DOHH2 (cell line): ENCODE data around the gene VAV2.

Experiments
- H3F3A ChIP-seq: fragments of 200-600 bp; sonication (generic), shearing (Covaris generic); 2 replicates; pipeline ENCODE4 v1.6.0; 2016; ENCODE audit warnings: antibody characterized with exemption, mild to moderate bottlenecking; ENCODE audit not compliant: control insufficient read depth, insufficient read depth
- H3K27ac ChIP-seq: fragments of 200-600 bp; sonication (generic); 2 replicates; pipeline ENCODE4 v1.5.1; 2014; ENCODE audit warnings: low read depth, mild to moderate bottlenecking, low read length, moderate library complexity
- H3K27me3 ChIP-seq: fragments of 200-600 bp; sonication (generic); 2 replicates; pipeline ENCODE4 v1.6.1; 2014; ENCODE audit warnings: mild to moderate bottlenecking, low read length, mixed read lengths; ENCODE audit not compliant: control insufficient read depth
- H3K36me3 ChIP-seq: fragments of 200-600 bp; sonication (generic); 2 replicates; pipeline ENCODE4 v1.6.1; 2014; ENCODE audit warnings: mild to moderate bottlenecking, low read length, moderate library complexity, mixed read lengths; ENCODE audit not compliant: control insufficient read depth
- H3K4me1 ChIP-seq: fragments of 200-600 bp; sonication (generic); 2 replicates; pipeline ENCODE4 v1.6.1; 2014; ENCODE audit warnings: mild to moderate bottlenecking, low read length, mixed read lengths; ENCODE audit not compliant: control insufficient read depth
- H3K4me2 ChIP-seq: fragments of 200-600 bp; sonication (generic); 2 replicates; pipeline ENCODE4 v1.6.0; 2014; ENCODE audit warnings: mild to moderate bottlenecking, low read length, moderate library complexity
- H3K4me3 ChIP-seq: fragments of 200-600 bp; sonication (generic); 2 replicates; pipeline ENCODE4 v1.5.1; 2014; ENCODE audit warnings: mild to moderate bottlenecking, low read length, mixed read lengths
- H3K79me2 ChIP-seq: fragments of 200-600 bp; sonication (generic); 2 replicates; pipeline ENCODE4 v1.6.1; 2014; ENCODE audit warnings: mild to moderate bottlenecking, low read length, mixed read lengths; ENCODE audit not compliant: control insufficient read depth
- H3K9me2 ChIP-seq: fragments of 200-600 bp; sonication (generic); replicated peaks from 2 replicates; pipeline ENCODE4 v1.6.1; 2014; ENCODE audit warnings: mild to moderate bottlenecking, low read length, mixed read lengths; ENCODE audit not compliant: control insufficient read depth
- H3K9me3 ChIP-seq: fragments of 200-600 bp; sonication (generic); 2 replicates; pipeline ENCODE4 v1.6.1; 2014; ENCODE audit warnings: antibody characterized with exemption, low read length, mixed read lengths; ENCODE audit not compliant: control insufficient read depth, insufficient read depth
- H4K20me1 ChIP-seq: fragments of 200-600 bp; sonication (generic); 2 replicates; pipeline ENCODE4 v1.6.0; 2014; ENCODE audit warnings: low read depth, mild to moderate bottlenecking, antibody characterized with exemption, low read length, moderate library complexity; ENCODE audit not compliant: control insufficient read depth, insufficient read depth
- EZH2phosphoT487 ChIP-seq: fragments of 200-600 bp; sonication (generic); IDR thresholded peaks from 2 replicates; pipeline ENCODE4 v1.6.1; 2017; ENCODE audit warnings: borderline replicate concordance, mild to moderate bottlenecking, antibody characterized with exemption, low read length, moderate library complexity, mixed read lengths
- TF ChIP-seq, protein P1 (sequence below): fragments of 200-600 bp; sonication (generic); IDR thresholded peaks from one replicate; pipeline ENCODE4 v1.5.1; 2014; ENCODE audit warnings: antibody characterized with exemption, mild to moderate bottlenecking, low read depth, low read length; ENCODE audit not compliant: poor library complexity, severe bottlenecking

Gene VAV2

DNA sequence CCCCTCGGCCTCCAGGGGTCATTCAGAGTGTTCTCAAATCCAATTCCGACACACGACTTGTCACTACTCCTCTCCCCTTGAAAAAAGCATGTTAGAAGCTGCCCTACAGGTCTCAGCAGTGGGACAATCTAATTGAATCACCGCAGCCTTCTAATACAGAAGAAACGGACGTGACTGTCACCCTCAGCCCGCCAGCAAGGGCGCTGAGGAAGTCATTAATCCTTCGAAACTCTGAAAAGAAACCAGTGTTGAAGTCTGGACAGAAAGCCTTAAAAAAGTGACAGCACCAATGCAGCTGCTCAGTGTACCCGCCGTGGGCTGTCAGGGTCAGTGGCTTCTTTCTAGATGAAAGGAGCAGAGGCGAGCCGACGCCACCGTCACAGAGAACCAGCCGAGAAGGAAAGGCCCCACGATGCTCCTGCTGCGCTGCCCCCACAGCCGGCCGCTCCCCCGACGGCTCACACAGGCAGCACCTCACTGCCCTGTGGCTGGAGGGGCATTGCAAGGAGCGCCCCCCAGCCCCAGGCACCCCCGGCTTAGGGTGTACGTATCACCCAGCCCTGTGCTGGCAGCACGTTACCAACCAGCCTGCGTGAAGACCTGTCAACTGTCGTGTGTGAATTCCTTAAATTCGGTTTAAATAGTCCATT is 38.8 kb upstream of the VAV2 start:
- H3K36me3 ChIP-seq = peaks cover 84% of the 10 kb centered on the region

DNA sequence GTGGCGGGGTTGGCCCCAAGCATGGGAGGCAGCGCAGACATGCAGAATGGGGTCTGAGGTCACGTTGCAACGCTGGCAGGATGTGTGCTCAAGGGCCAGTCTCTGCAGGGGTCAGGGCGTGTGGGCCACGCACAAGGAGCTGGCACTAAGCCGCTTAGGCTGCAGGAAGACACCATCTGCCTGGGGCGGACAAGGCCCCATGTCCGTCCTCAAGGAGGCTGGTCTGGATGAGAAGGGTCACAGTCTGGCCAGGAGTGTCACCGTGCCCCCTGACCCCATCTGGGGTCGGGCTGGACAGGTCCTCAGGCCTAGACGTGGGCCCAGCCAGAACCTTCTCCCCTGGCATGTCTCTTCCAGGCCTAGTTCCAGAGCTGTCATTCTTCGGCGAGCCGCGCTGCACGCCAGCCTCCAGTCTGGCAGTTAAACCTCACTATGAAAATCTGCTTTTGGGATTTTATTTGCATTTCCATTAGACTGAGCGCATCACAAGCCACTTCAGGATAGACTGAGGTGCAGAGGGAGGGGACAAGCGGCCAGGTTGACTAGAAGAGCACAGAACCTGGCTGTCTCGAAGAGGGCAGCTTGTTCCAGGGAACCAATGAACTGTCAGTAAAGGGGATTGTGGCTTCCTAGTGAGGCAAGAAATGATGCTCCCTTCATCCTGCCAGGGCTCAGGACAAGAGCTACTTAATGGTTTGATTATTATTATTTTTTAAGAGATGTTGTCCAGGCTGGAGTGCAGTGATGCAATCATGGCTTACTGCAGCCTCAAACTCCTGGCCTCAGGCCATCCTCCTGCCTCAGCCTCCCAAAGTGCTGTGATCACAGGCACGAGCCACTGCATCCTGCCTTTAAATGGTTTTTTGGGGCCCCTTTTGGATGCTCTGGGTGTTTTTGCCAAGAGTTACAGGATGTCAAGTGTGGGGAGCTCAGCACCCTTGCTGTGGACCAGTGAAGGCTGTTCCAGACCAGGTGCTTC is 37.4 kb upstream of the VAV2 start:
- Histone ChIP-seq H3K4me2 (no peak overlapping the region), H3K79me2 (peaks cover 11% of the 10 kb centered on the region), H3K27ac (no peak overlapping the region), H3F3A (peaks cover 7% of the 10 kb centered on the region; the same call in 1 of the 2 replicates), H3K9me2 (no peaks in the 10 kb centered on the region), H3K9me3 (no peaks in the 10 kb centered on the region), H4K20me1 (0 out of 2 replicates have a peak, but pooled peaks cover 5% of the 10 kb centered on the region), H3K36me3 (peaks cover 70% of the 10 kb centered on the region), H3K4me3 (no peak overlapping the region), H3K27me3 (no peaks in the 10 kb centered on the region), H3K4me1 (peaks cover 21% of the 10 kb centered on the region)
- TF ChIP-seq EZH2phosphoT487 = no peak
- TF ChIP-seq, protein P1, sequence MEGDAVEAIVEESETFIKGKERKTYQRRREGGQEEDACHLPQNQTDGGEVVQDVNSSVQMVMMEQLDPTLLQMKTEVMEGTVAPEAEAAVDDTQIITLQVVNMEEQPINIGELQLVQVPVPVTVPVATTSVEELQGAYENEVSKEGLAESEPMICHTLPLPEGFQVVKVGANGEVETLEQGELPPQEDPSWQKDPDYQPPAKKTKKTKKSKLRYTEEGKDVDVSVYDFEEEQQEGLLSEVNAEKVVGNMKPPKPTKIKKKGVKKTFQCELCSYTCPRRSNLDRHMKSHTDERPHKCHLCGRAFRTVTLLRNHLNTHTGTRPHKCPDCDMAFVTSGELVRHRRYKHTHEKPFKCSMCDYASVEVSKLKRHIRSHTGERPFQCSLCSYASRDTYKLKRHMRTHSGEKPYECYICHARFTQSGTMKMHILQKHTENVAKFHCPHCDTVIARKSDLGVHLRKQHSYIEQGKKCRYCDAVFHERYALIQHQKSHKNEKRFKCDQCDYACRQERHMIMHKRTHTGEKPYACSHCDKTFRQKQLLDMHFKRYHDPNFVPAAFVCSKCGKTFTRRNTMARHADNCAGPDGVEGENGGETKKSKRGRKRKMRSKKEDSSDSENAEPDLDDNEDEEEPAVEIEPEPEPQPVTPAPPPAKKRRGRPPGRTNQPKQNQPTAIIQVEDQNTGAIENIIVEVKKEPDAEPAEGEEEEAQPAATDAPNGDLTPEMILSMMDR = no peak

More for the DNA sequence above, 38.8 kb upstream of the VAV2 start:
- peaks cover 16% of the 10 kb centered on the region for H3K4me1 ChIP-seq
- H3K4me2 ChIP-seq = no peak overlapping the region
- TF ChIP-seq, protein P1 = no peak
- TF ChIP-seq EZH2phosphoT487 = no peak
- H3K4me3 ChIP-seq = no peak overlapping the region
- H3K27ac ChIP-seq = no peak overlapping the region
- no peaks in the 10 kb centered on the region for H3K9me2 ChIP-seq
- peaks cover 4% of the 10 kb centered on the region; the same call in 1 of the 2 replicates for H3F3A ChIP-seq
- 0 out of 2 replicates have a peak, but pooled peaks cover 5% of the 10 kb centered on the region for H4K20me1 ChIP-seq
- no peaks in the 10 kb centered on the region for H3K27me3 ChIP-seq
- no peaks in the 10 kb centered on the region for H3K9me3 ChIP-seq
- peaks cover 9% of the 10 kb centered on the region for H3K79me2 ChIP-seq

DNA sequence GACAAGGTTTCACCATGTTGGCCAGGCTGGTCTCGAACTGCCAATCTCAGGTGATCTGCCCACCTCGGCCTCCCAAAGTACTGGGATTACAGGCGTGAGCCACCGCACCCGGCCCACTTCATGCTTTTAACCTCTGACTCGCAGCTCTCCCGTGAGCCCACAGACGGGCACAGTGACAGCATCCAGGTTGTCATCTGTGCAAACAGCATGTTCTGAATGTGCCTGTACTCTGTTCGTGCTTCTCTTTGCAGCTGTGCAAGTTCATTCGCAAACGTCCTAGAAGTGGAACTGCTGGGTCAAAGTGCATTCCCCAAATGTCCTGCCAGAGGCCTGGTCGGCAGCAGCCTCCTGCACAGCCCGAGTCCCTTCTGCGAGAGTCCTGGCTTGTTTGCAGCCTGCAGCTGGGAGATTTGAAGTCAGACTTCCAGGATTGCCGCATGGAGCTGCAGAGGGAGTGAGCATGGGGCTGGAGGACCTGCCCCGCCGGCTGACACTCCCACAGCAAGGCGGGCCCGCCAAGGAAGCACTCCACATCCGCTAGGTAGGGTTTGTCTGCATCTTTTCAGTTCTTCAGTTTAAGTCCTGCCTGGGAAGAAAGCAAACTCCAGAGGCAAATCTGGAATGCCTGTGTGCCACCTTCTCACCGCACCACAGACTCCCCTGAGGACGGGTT is 36.6 kb upstream of the VAV2 start:
- no peak overlapping the region for H3K4me2 ChIP-seq
- H3K4me1 ChIP-seq = peaks cover 25% of the 10 kb centered on the region
- H3K36me3 ChIP-seq = peaks cover 61% of the 10 kb centered on the region
- peaks cover 10% of the 10 kb centered on the region; the same call in 1 of the 2 replicates for H3F3A ChIP-seq
- H3K27ac ChIP-seq = no peak overlapping the region
- peaks cover 11% of the 10 kb centered on the region for H3K79me2 ChIP-seq
- TF ChIP-seq EZH2phosphoT487 = no peak
- TF ChIP-seq, protein P1 = no peak
- no peak overlapping the region for H3K4me3 ChIP-seq
- no peaks in the 10 kb centered on the region for H3K9me2 ChIP-seq
- H3K27me3 ChIP-seq = no peaks in the 10 kb centered on the region
- H4K20me1 ChIP-seq = 0 out of 2 replicates have a peak, but pooled peaks cover 5% of the 10 kb centered on the region
- H3K9me3 ChIP-seq = no peaks in the 10 kb centered on the region
